Panc1 (cell line): ENCODE measurements around the gene ETNK1.

Source experiments
- CTCF ChIP-seq: fragments of 450-650 bp; IDR thresholded peaks from 2 replicates; pipeline ENCODE4 v1.5.1; 2017; ENCODE audit warnings: mild to moderate bottlenecking
- POLR2AphosphoS5 ChIP-seq: IDR thresholded peaks from 2 replicates; pipeline ENCODE4 v1.6.1; 2012; ENCODE audit warnings: mild to moderate bottlenecking, low read depth, low read length, moderate library complexity
- TCF7L2 ChIP-seq: IDR thresholded peaks from 2 replicates; pipeline ENCODE4 v1.6.1; 2011; ENCODE audit warnings: mild to moderate bottlenecking, low read depth, low read length, inconsistent platforms

GRCh38 chr12:22615963-22616501 lies 8.9 kb upstream of the ETNK1 start:
- TF ChIP-seq CTCF (no peak), TCF7L2 (no peak), POLR2AphosphoS5 (no peak)
